MCF 10A (cell line): ENCODE data around the gene TYMS. TPM values are rescaled to one million over a fixed set of nuclear protein-coding genes. Genes with fewer than 3 reads are reported as not detected.

Experiments used
- BruUV-seq: library from RNA; stranded (reverse); fragments of 400-500 nt; replicated peaks from 2 replicates; lab custom pipeline; 2021; lab: Mats Ljungman, UMichigan
- CTCF ChIA-PET: fragments of 300-600 bp; sonication (Branson Sonifier 250); formaldehyde crosslinking; extraction: SDS; loops from one replicate; lab custom pipeline; 2021; ENCODE audit warnings: antibody characterized with exemption, inconsistent platforms; lab: Yijun Ruan, JAX
- POLR2A ChIA-PET: fragments of 300-600, 350-650 bp; sonication (Branson Sonifier 250); formaldehyde crosslinking; extraction: SDS; loops from one replicate; lab custom pipeline; 2020; ENCODE audit warnings: antibody characterized with exemption, inconsistent platforms; lab: Yijun Ruan, JAX
- DNase-seq: peaks from one replicate; pipeline ENCODE4 v3.0.0-alpha.2; 2018; ENCODE audit not compliant: unreplicated experiment
- H3K27ac Mint-ChIP-seq: one replicate; pipeline ENCODE4 v1.8.0; 2022; ENCODE audit warnings: mild to moderate bottlenecking, low read depth, mixed read lengths; ENCODE audit not compliant: unreplicated experiment
- H3K27me3 Mint-ChIP-seq: one replicate; pipeline ENCODE4 v1.8.0; 2022; ENCODE audit warnings: mixed read lengths; ENCODE audit not compliant: insufficient read depth, unreplicated experiment
- H3K36me3 Mint-ChIP-seq: one replicate; pipeline ENCODE4 v1.8.0; 2022; ENCODE audit warnings: mild to moderate bottlenecking, moderate library complexity, mixed read lengths; ENCODE audit not compliant: insufficient read depth, unreplicated experiment
- H3K4me1 Mint-ChIP-seq: one replicate; pipeline ENCODE4 v1.8.0; 2022; ENCODE audit warnings: mixed read lengths; ENCODE audit not compliant: insufficient read depth, unreplicated experiment
- H3K4me3 Mint-ChIP-seq: one replicate; pipeline ENCODE4 v1.8.0; 2022; ENCODE audit warnings: mild to moderate bottlenecking, moderate library complexity, mixed read lengths; ENCODE audit not compliant: unreplicated experiment
- H3K9me3 Mint-ChIP-seq: one replicate; pipeline ENCODE4 v1.8.0; 2022; ENCODE audit warnings: mixed read lengths; ENCODE audit not compliant: unreplicated experiment
- CTCF ChIP-seq: fragments of 200-600 bp; IDR thresholded peaks from one replicate; pipeline ENCODE4 v1.8.0; 2022; ENCODE audit warnings: antibody characterized with exemption, mild to moderate bottlenecking; ENCODE audit not compliant: unreplicated experiment
- intact Hi-C: fragments of 100-400 bp; cut with micrococcal nuclease; formaldehyde crosslinking; loops from 2 replicates; pipeline ENCODE4 v1.14.1; 2022
- total RNA-seq: library from RNA; stranded (reverse); gene quantifications from 2 replicates; pipeline ENCODE4 v1.2.3, GENCODE V29; 2022

TYMS gene
- total RNA-seq, 1 experiment from 2014 or later: 57.0 TPM

GRCh38 chr18:627231-627630, 30.2 kb upstream of the TYMS start:
- Mint-ChIP-seq H3K4me3 (no peak overlapping the region), H3K27ac (no peak overlapping the region), H3K27me3 (peaks cover 12% of the 10 kb centered on the region), H3K4me1 (peaks cover 8% of the 10 kb centered on the region), H3K9me3 (no peaks in the 10 kb centered on the region), H3K36me3 (peaks cover 3% of the 10 kb centered on the region)
- intact Hi-C loops: no loop called here
- TF ChIP-seq CTCF: no peak
- BruUV-seq: no TSS peak
- ChIA-PET POLR2A (interaction anchor here (0.9 to 1.3 kb wide), 3 partner anchors 11 to 197 kb away, joined by 3 to 5 read pairs (median 3); no protein-coding TSS in a partner anchor), CTCF (interaction anchor here (1.1 to 16.1 kb wide), 7 partner anchors 12 to 214 kb away, joined by 3 to 266 read pairs (median 7); partner anchors contain the start of gene ENOSF1)
- peak; percentile 35 for DNase-seq

GRCh38 chr18:629269-630150, 27.9 kb upstream of the TYMS start:
- Mint-ChIP-seq H3K4me3 (no peak overlapping the region), H3K36me3 (no peaks in the 10 kb centered on the region), H3K27ac (no peak overlapping the region), H3K9me3 (no peaks in the 10 kb centered on the region), H3K4me1 (peaks cover 16% of the 10 kb centered on the region), H3K27me3 (peaks cover 12% of the 10 kb centered on the region)
- DNase-seq: no peak
- POLR2A ChIA-PET: no interaction called here
- intact Hi-C loops: no loop called here
- no TSS peak for BruUV-seq
- no peak for TF ChIP-seq CTCF
- CTCF ChIA-PET: interaction anchor here (0.9 to 16.1 kb wide), 6 partner anchors 16 to 335 kb away, joined by 3 to 266 read pairs (median 4); partner anchors contain the start of genes ENOSF1 and TYMS

- Mint-ChIP-seq H3K4me1 (peaks cover 21% of the 10 kb centered on the region), H3K9me3 (no peaks in the 10 kb centered on the region), H3K4me3 (no peak overlapping the region), H3K27ac (no peak overlapping the region), H3K27me3 (peaks cover 11% of the 10 kb centered on the region), H3K36me3 (no peaks in the 10 kb centered on the region)
- ChIA-PET CTCF (interaction anchor here (1.2 to 16.1 kb wide), 3 partner anchors 11 to 209 kb away, joined by 5 to 266 read pairs (median 9); no protein-coding TSS in a partner anchor), POLR2A (interaction anchor here (0.6 to 1.3 kb wide), 2 partner anchors 26 to 154 kb away, joined by 4 read pairs; no protein-coding TSS in a partner anchor)
- TF ChIP-seq CTCF: no peak
- intact Hi-C loops: no loop called here
- no TSS peak for BruUV-seq
- DNase-seq: no peak
Measured at GRCh38 chr18:631560-631959, 25.9 kb upstream of the TYMS start.

GRCh38 chr18:634551-635045, 22.9 kb upstream of the TYMS start:
- Mint-ChIP-seq H3K4me1 (peaks cover 14% of the 10 kb centered on the region), H3K4me3 (no peak overlapping the region), H3K27ac (no peak overlapping the region), H3K27me3 (no peaks in the 10 kb centered on the region), H3K36me3 (no peaks in the 10 kb centered on the region), H3K9me3 (no peaks in the 10 kb centered on the region)
- no TSS peak for BruUV-seq
- POLR2A ChIA-PET: interaction anchor here (0.7 to 0.8 kb wide), 2 partner anchors 23 to 280 kb away, joined by 3 to 4 read pairs; partner anchors contain the start of gene TYMS
- peak; percentile 12 for DNase-seq
- CTCF ChIA-PET: interaction anchor here (0.6 to 1.4 kb wide), 6 partner anchors 9 to 196 kb away, joined by 3 to 8 read pairs (median 4); no protein-coding TSS in a partner anchor
- TF ChIP-seq CTCF: no peak
- intact Hi-C loops: no loop called here
